Testis (tissue), 2 donors: ENCODE measurements around the gene ERICH3.

Experiments
- POLR2A ChIP-seq: fragments of 450-650 bp; IDR thresholded peaks from one replicate; pipeline ENCODE4 v1.6.1; 2017; ENCODE audit warnings: antibody characterized with exemption, mild to moderate bottlenecking, moderate library complexity
- TF ChIP-seq, protein P1 (sequence below), 3 experiments: fragments of 450-650 bp in 2 of 3; fragments of 200-600 bp in 1 of 3; sonication (generic) in 1 of 3; IDR thresholded peaks; one replicate each; pipeline ENCODE4 v1.5.1; 2016 to 2019; ENCODE audit warnings: antibody characterized with exemption in 3 of 3, mild to moderate bottlenecking in 2 of 3, moderate library complexity in 1 of 3

- TF ChIP-seq, protein P1, sequence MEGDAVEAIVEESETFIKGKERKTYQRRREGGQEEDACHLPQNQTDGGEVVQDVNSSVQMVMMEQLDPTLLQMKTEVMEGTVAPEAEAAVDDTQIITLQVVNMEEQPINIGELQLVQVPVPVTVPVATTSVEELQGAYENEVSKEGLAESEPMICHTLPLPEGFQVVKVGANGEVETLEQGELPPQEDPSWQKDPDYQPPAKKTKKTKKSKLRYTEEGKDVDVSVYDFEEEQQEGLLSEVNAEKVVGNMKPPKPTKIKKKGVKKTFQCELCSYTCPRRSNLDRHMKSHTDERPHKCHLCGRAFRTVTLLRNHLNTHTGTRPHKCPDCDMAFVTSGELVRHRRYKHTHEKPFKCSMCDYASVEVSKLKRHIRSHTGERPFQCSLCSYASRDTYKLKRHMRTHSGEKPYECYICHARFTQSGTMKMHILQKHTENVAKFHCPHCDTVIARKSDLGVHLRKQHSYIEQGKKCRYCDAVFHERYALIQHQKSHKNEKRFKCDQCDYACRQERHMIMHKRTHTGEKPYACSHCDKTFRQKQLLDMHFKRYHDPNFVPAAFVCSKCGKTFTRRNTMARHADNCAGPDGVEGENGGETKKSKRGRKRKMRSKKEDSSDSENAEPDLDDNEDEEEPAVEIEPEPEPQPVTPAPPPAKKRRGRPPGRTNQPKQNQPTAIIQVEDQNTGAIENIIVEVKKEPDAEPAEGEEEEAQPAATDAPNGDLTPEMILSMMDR (IDR thresholded peaks at IDR 0.05) = no peak
- no peak for TF ChIP-seq POLR2A
Measured at GRCh38 chr1:74526708-74527107, 146.9 kb downstream of the ERICH3 start.
